Activated CD4-positive, alpha-beta T cell treated with anti-CD3 and anti-CD28 coated beads for 1 hour (primary cell): ENCODE data around the gene ZNF581.

ENCODE experiments used
- DNase-seq: peaks from one replicate; pipeline ENCODE4 v3.0.0-alpha.2; 2020

The ZNF581 gene

GRCh38 chr19:55650126-55650557 is 6.7 kb downstream of the ZNF581 start:
- no peak for DNase-seq

GRCh38 chr19:55650602-55651230 is 7.3 kb downstream of the ZNF581 start:
- DNase-seq: no peak

GRCh38 chr19:55651236-55651635 is 7.8 kb downstream of the ZNF581 start:
- no peak for DNase-seq

- DNase-seq: no peak
These were observed 9.1 kb downstream of the ZNF581 start for GRCh38 chr19:55652311-55653128.

GRCh38 chr19:55653651-55654322 is 10.3 kb downstream of the ZNF581 start:
- peak; percentile 99 for DNase-seq

GRCh38 chr19:55654323-55654867 is 10.9 kb downstream of the ZNF581 start:
- peak; percentile 96 for DNase-seq

GRCh38 chr19:55654868-55655647 is 11.6 kb downstream of the ZNF581 start, which contains the start of gene U2AF2:
U2AF2 (plus strand) TSS chr19:55655035; CDS start chr19:55655105, 70 bp downstream.
- DNase-seq: peak; percentile 96

- no peak for DNase-seq
These were observed 12.2 kb downstream of the ZNF581 start for GRCh38 chr19:55655648-55656040.

GRCh38 chr19:55656552-55656951 is 13.1 kb downstream of the ZNF581 start:
- DNase-seq: no peak

- no peak for DNase-seq
These were observed 13.7 kb downstream of the ZNF581 start for GRCh38 chr19:55656988-55657747.

GRCh38 chr19:55658846-55659459 is 15.5 kb downstream of the ZNF581 start:
- no peak for DNase-seq

- DNase-seq: no peak
These were observed 16.4 kb downstream of the ZNF581 start for GRCh38 chr19:55659822-55660221.

GRCh38 chr19:55660404-55660803 is 17.0 kb downstream of the ZNF581 start:
- DNase-seq: no peak

- no peak for DNase-seq
These were observed 17.5 kb downstream of the ZNF581 start for GRCh38 chr19:55660991-55661390.

GRCh38 chr19:55661826-55662225 is 18.4 kb downstream of the ZNF581 start:
- no peak for DNase-seq

GRCh38 chr19:55663846-55664536 is 20.5 kb downstream of the ZNF581 start:
- no peak for DNase-seq

GRCh38 chr19:55666343-55667005 is 23.0 kb downstream of the ZNF581 start:
- DNase-seq: no peak

- no peak for DNase-seq
These were observed 23.5 kb downstream of the ZNF581 start for GRCh38 chr19:55667006-55667381.

GRCh38 chr19:55667511-55667910 is 24.1 kb downstream of the ZNF581 start:
- DNase-seq: no peak

- DNase-seq: no peak
These were observed 24.5 kb downstream of the ZNF581 start for GRCh38 chr19:55667958-55668357.
